Activated CD4-positive, CD25-positive, alpha-beta regulatory T cell treated with anti-CD3 and anti-CD28 coated beads, Interleukin-2, amount 50 U/mL, for 24 hours (primary cell): ENCODE measurements around the gene TUBB8.
"Not testable (repeated sequence)": the region's sequence is repeated elsewhere in the genome, so short reads cannot be mapped to it uniquely, and the experiment has no call there.

Experiments used
- ATAC-seq, 2 donors: fragments of 150-1000 bp; cut with Tn5 transposase; one replicate each; pipeline ENCODE4 v1.10.0; 2021; ENCODE audit warnings: mild to moderate bottlenecking in 1 of 2, moderate library complexity in 1 of 2

Gene TUBB8

DNA sequence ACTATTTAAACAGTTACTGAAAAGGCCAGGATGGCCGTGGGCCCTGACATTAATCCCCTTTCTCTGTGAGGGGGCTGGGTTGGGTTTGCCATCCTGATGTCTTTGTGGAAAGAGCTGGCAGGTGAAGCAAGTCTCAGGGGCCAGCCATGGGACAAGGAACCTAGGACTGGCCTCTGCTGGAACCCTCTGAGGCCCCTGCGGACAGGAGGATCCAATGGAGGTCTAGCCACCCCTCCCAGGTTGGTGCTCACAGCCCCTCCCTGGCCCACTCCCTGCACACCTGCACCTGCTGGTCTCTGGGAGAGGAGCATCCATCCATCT is 35.8 kb downstream of the TUBB8 start:
- ATAC-seq, result not testable (repeated sequence)

- ATAC-seq, result not testable (repeated sequence)
These were observed 36.4 kb downstream of the TUBB8 start for GRCh38 chr10:12444-13314.

DNA sequence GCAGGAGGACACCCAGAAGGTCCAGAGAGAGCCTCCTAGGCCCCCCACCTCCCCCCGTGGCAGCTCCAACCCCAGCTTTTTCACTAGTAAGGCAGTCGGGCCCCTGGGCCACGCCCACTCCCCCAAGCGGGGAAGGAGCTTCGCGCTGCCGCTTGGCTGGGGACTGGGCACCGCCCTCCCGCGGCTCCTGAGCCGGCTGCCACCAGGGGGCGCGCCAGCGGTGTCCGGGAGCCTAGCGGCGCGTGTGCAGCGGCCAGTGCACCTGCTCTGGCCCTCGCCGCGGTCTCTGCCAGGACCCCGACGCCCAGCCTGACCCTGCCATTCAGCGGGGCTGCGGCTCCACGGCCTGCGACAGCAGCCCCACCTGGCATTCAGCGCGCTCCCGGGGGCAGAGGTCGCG is 37.8 kb downstream of the TUBB8 start:
- ATAC-seq, result not testable (repeated sequence)

GRCh38 chr10:10261-10971 is 38.7 kb downstream of the TUBB8 start:
- ATAC-seq, result not testable (repeated sequence)
